Gastrocnemius medialis (tissue), 4 donors: ENCODE data around the gene DARS1. TPM values are rescaled to one million over a fixed set of nuclear protein-coding genes. Genes with fewer than 3 reads are reported as not detected.

Source experiments
- ATAC-seq, 2 donors: fragments of 150-250 bp; one replicate each; pipeline ENCODE4 v1.9.1; 2016
- DNase-seq, 2 donors: peaks; one replicate each; pipeline ENCODE4 v3.0.0-alpha.2; 2019
- H3K27ac ChIP-seq, 4 donors: fragments of 200-600 bp; sonication (generic); 1 replicate in 1 of 4; 2 replicates in 3 of 4; pipeline ENCODE4 v1.5.1; 2016 to 2018; ENCODE audit warnings: mild to moderate bottlenecking in 2 of 4, moderate library complexity in 1 of 4
- H3K27me3 ChIP-seq, 3 donors: fragments of 200-600 bp; sonication (generic) in 2 of 3; 1 replicate in 1 of 3; 2 replicates in 2 of 3; pipeline versions ENCODE4 v1.5.1 to v1.6.0; 2016 to 2019; ENCODE audit warnings: mild to moderate bottlenecking in 1 of 3, moderate library complexity in 1 of 3
- H3K36me3 ChIP-seq, 2 donors: fragments of 200-600 bp; sonication (generic) in 1 of 2; one replicate each; pipeline ENCODE4 v1.5.1; 2017 to 2018
- H3K4me1 ChIP-seq, 2 donors: fragments of 200-600 bp; sonication (generic) in 1 of 2; one replicate each; pipeline ENCODE4 v1.5.1; 2016 to 2017; ENCODE audit warnings: mild to moderate bottlenecking in 2 of 2
- H3K4me3 ChIP-seq, 4 donors: fragments of 200-600 bp; sonication (generic) in 3 of 4; 1 replicate in 1 of 4; 2 replicates in 3 of 4; pipeline ENCODE4 v1.5.1; 2016 to 2019; ENCODE audit warnings: mild to moderate bottlenecking in 2 of 4
- H3K9me3 ChIP-seq, 3 donors: fragments of 200-600 bp; sonication (generic) in 2 of 3; 1 replicate in 1 of 3; 2 replicates in 2 of 3; pipeline ENCODE4 v1.5.1; 2016 to 2019
- POLR2A ChIP-seq, 2 donors: fragments of 450-650 bp; IDR thresholded peaks; one replicate each; pipeline ENCODE4 v1.6.1; 2017; ENCODE audit warnings: antibody characterized with exemption in 2 of 2, mild to moderate bottlenecking in 2 of 2, moderate library complexity in 2 of 2
- in situ Hi-C, 4 donors: fragments of 200-750 bp; cut with MboI; loops; one replicate each; pipeline versions ENCODE4 v1.15.0 to v1.8.0; 2017; ENCODE audit warnings: low sequenced_read_pairs in 4 of 4
- intact Hi-C: fragments of 100-400 bp; cut with DNase I; formaldehyde crosslinking; loops from one replicate; pipeline ENCODE4 v1.15.1; 2023; ENCODE audit warnings: low total_unique reads
- total RNA-seq, 4 donors: library from RNA; depleted of rRNA; stranded (reverse); fragments of >200 nt; gene quantifications; one replicate each; pipeline versions ENCODE4 v1.1.0 to v1.2.3, GENCODE V29; 2016
- TF ChIP-seq, protein P1 (sequence below), 5 experiments: fragments of 450-650 bp in 3 of 5; fragments of 200-600 bp in 2 of 5; sonication (generic) in 2 of 5; IDR thresholded peaks in 4 of 5; conservative IDR thresholded peaks in 1 of 5; 1 replicate in 4 of 5; 2 replicates in 1 of 5; pipeline ENCODE4 v1.5.1; 2016 to 2019; ENCODE audit warnings: antibody characterized with exemption in 5 of 5, mild to moderate bottlenecking in 3 of 5, moderate library complexity in 3 of 5

DARS1 gene
- total RNA-seq = 10 to 100 TPM; 86.2 to 97.2 (median 89.8) TPM

DNA sequence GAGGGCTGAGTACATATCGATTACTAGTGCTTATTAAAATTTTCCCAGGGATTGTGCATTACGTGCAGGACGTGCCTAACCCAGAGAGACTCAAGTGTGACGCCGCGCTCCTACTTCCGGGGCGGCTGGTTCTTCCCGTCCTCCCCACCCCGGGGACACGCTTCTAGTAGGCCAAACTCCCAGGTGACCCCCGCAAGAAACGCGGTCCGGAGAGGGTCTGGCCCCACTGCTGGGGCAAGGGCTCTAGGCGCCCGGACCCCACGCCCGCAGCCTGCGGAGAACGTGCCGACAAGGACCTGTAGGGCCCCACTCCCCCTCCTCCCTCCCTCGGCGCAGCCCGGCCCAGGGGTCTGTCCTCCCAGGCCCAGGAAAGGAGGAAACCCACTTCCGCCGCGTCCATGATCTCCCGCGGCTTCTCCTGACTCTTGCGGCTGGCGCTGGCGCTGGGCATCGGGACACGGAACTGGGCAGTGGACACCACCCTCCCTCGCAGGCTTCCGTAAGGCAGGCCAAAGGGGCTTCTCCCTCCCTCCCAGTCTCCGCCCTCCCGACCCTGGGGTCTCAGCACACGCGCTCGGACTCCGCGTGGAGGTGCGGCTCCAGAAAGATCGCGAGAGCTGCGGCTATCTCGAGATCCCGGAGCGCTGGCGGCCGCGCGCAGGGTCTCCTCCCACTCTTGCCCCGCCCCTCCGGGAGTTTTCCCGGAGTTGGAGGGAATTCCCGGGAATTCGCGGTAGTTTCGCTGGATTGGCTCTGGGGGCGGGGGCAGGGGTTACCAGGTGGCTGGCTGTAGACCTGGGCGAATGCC lies at the start of gene DARS1:
TSS of gene DARS1 (minus strand) at position 609 of the 808 bp plus-strand sequence. CDS start at position 451, 158 bp downstream.
- intact Hi-C loops = loop anchor here (1.0 to 5.0 kb wide), 4 partner anchors 37 to 1068 kb away; partner anchors contain the start of genes CCNT2, MCM6 and UBXN4
- Histone ChIP-seq H3K27me3 (no peaks in the 10 kb centered on the region), H3K4me3 (peak within 1 kb of the TSS; percentile 94 to 97 (median 96)), H3K4me1 (peaks cover 13 to 28% of the 10 kb centered on the region in 2 donors), H3K27ac (peak within 1 kb of the TSS; percentile 95 to 99 (median 98)), H3K9me3 (no peaks in the 10 kb centered on the region), H3K36me3 (peaks cover 0 to 5% of the 10 kb centered on the region in 2 donors)
- ATAC-seq = peak; percentile 87 to 94
- in situ Hi-C loops = loop anchor here in 1 of 4 donors (25.0 kb wide), 1 partner anchor 448 kb away; the partner anchor contains the start of genes R3HDM1 and ZRANB3
- peak; percentile 81 to 85 for DNase-seq
- TF ChIP-seq, protein P1, sequence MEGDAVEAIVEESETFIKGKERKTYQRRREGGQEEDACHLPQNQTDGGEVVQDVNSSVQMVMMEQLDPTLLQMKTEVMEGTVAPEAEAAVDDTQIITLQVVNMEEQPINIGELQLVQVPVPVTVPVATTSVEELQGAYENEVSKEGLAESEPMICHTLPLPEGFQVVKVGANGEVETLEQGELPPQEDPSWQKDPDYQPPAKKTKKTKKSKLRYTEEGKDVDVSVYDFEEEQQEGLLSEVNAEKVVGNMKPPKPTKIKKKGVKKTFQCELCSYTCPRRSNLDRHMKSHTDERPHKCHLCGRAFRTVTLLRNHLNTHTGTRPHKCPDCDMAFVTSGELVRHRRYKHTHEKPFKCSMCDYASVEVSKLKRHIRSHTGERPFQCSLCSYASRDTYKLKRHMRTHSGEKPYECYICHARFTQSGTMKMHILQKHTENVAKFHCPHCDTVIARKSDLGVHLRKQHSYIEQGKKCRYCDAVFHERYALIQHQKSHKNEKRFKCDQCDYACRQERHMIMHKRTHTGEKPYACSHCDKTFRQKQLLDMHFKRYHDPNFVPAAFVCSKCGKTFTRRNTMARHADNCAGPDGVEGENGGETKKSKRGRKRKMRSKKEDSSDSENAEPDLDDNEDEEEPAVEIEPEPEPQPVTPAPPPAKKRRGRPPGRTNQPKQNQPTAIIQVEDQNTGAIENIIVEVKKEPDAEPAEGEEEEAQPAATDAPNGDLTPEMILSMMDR (IDR thresholded peaks at IDR 0.05 in 4 of 5, conservative IDR thresholded peaks at IDR 0.05 in 1 of 5) = no peak
- TF ChIP-seq POLR2A (IDR thresholded peaks at IDR 0.05) = peak; percentile 82 to 85

DNA sequence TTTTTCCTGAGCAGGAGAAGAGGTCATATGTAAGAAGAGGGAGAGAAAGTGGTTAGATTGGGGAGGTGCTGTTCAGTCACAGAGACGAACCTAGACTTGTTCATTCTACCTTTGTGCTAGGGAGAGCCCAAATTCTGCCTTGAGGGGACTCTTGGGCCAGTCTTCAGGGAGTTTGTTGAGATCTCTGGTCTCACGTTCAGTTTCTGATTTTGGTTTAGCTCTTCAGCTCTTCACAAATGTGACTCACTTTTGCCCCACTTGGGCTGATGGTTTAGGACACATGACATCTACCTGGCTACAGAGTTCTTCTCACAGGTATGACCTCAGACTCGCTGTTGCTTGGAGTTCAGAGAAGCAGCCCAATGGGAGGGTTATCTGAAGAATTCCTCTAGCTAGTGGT lies 49.2 kb upstream of the DARS1 start:
- H3K27ac ChIP-seq = no peak overlapping the region
- no peaks in the 10 kb centered on the region for H3K27me3 ChIP-seq
- DNase-seq (no peak), ATAC-seq (no peak)
- H3K4me1 ChIP-seq = peaks cover 2 to 3% of the 10 kb centered on the region in 2 donors
- no peaks in the 10 kb centered on the region for H3K9me3 ChIP-seq
- H3K36me3 ChIP-seq = no peaks in the 10 kb centered on the region
- TF ChIP-seq POLR2A (IDR thresholded peaks at IDR 0.05) = no peak
- TF ChIP-seq, protein P1 (IDR thresholded peaks at IDR 0.05 in 4 of 5, conservative IDR thresholded peaks at IDR 0.05 in 1 of 5) = no peak
- intact Hi-C loops = no loop called here
- H3K4me3 ChIP-seq = no peak overlapping the region
- in situ Hi-C loops = no loop called here

DNA sequence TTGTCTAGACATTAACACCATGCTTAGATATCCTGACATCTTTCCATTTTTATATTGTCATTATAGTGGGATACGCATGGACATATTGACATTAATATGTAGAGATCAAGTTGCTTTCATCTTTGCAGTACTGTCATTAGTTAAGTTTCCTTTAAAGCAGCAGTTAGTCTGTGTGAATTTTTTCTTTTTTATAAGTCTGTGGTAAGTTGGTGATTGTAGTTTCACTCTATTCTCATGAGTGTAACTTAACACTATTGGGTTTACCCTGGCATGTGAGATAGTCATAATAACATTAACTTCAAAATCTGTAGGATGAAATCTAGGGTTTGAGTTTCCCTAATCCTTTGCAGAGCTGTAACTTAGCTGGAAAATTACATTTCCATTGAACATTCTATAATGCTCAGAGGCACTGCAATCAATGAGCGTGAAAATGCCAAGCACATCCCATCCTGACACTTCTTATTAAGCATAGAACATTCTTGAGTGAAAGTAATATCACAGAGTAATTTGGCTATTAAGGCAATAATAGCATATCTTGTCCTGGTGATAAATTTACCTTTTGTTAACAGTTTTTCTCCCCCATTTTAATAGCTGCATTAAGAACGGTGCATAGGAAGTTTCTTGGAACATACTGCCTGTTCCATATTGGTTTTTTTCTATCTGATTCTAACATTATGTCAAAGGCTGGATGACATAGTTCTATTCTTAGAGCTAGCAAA lies 47.5 kb upstream of the DARS1 start:
- no peak for ATAC-seq
- Histone ChIP-seq H3K36me3 (no peaks in the 10 kb centered on the region), H3K4me3 (no peak overlapping the region), H3K4me1 (peaks cover 2 to 3% of the 10 kb centered on the region in 2 donors), H3K27me3 (no peaks in the 10 kb centered on the region), H3K27ac (no peak overlapping the region), H3K9me3 (no peaks in the 10 kb centered on the region)
- in situ Hi-C loops = no loop called here
- intact Hi-C loops = no loop called here
- DNase-seq = no peak
- TF ChIP-seq, protein P1 (IDR thresholded peaks at IDR 0.05 in 4 of 5, conservative IDR thresholded peaks at IDR 0.05 in 1 of 5) = no peak
- no peak for TF ChIP-seq POLR2A (IDR thresholded peaks at IDR 0.05)

DNA sequence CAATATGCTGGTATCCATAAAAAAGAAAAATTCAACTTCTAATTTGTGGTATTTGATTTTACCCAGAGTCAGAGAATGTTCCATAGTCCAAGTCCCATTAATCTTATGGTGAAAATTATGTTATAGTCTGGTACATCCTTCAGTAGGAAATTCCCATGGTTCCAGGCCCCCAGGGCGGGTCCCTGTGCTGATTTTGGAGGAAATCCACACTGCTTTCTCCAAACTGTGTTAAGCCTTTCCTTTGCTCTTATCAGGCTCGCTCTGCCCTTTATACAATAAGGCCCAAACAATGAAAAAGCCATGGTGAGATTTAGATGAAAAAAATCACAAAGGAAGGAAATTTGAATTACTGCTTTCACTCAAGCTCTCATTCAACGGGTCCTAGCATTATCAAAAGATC lies 46.8 kb upstream of the DARS1 start:
- no peak for ATAC-seq
- H3K4me3 ChIP-seq = no peak overlapping the region
- H3K9me3 ChIP-seq = no peaks in the 10 kb centered on the region
- peaks cover 2 to 3% of the 10 kb centered on the region in 2 donors for H3K4me1 ChIP-seq
- no peak for DNase-seq
- TF ChIP-seq, protein P1 (IDR thresholded peaks at IDR 0.05 in 4 of 5, conservative IDR thresholded peaks at IDR 0.05 in 1 of 5) = no peak
- no peak for TF ChIP-seq POLR2A (IDR thresholded peaks at IDR 0.05)
- no peaks in the 10 kb centered on the region for H3K36me3 ChIP-seq
- intact Hi-C loops = no loop called here
- in situ Hi-C loops = no loop called here
- H3K27ac ChIP-seq = no peak overlapping the region
- no peaks in the 10 kb centered on the region for H3K27me3 ChIP-seq
